Stimulated activated CD4-positive, alpha-beta T cell treated with anti-CD3 and anti-CD28 coated beads, Interleukin-12 subunit alpha, Interleukin-12 subunit beta, amount 100 ng/mL, for 4 hours (primary cell): ENCODE data around the gene LLGL1.
A peak's percentile ranks its signal among the peaks of the same experiment; 100 is the strongest.
"Not testable (repeated sequence)": the region's sequence is repeated elsewhere in the genome, so short reads cannot be mapped to it uniquely, and the experiment has no call there.

Source experiments
- DNase-seq: peaks from one replicate; pipeline ENCODE4 v3.0.0-alpha.2; 2020

The LLGL1 gene

GRCh38 chr17:18194804-18195203, 30.6 kb upstream of the LLGL1 start:
- DNase-seq: no peak

- DNase-seq: no peak
Measured at GRCh38 chr17:18195246-18195645, 30.2 kb upstream of the LLGL1 start.

- DNase-seq: no peak
Measured at GRCh38 chr17:18197535-18198194, 27.8 kb upstream of the LLGL1 start.

GRCh38 chr17:18198530-18198929, 26.9 kb upstream of the LLGL1 start:
- DNase-seq: no peak

- no peak for DNase-seq
Measured at GRCh38 chr17:18201108-18201507, 24.3 kb upstream of the LLGL1 start.

- no peak for DNase-seq
Measured at GRCh38 chr17:18203308-18203707, 22.1 kb upstream of the LLGL1 start.

GRCh38 chr17:18205861-18206260, 19.6 kb upstream of the LLGL1 start:
- DNase-seq: no peak

- DNase-seq: no peak
Measured at GRCh38 chr17:18206962-18207361, 18.5 kb upstream of the LLGL1 start.

- no peak for DNase-seq
Measured at GRCh38 chr17:18208092-18208491, 17.3 kb upstream of the LLGL1 start.

- no peak for DNase-seq
Measured at GRCh38 chr17:18213666-18214270, 11.7 kb upstream of the LLGL1 start.

- not testable (repeated sequence) for DNase-seq
Measured at GRCh38 chr17:18216906-18217305, 8.5 kb upstream of the LLGL1 start.

- DNase-seq: peak; percentile 69
Measured at GRCh38 chr17:18217412-18218015, 7.9 kb upstream of the LLGL1 start.

- DNase-seq: no peak
Measured at GRCh38 chr17:18218756-18219415, 6.5 kb upstream of the LLGL1 start.

GRCh38 chr17:18224053-18224386, 1.4 kb upstream of the LLGL1 start:
- no peak for DNase-seq

GRCh38 chr17:18224387-18225120, 881 bp upstream of the LLGL1 start:
- no peak for DNase-seq

- DNase-seq: no peak
Measured at GRCh38 chr17:18225642-18226283, 328 bp downstream of the LLGL1 start.

- DNase-seq: no peak
Measured at GRCh38 chr17:18226284-18226945, 980 bp downstream of the LLGL1 start.

- DNase-seq: no peak
Measured at GRCh38 chr17:18227635-18228034, 2.2 kb downstream of the LLGL1 start.

- DNase-seq: no peak
Measured at GRCh38 chr17:18228176-18228682, 2.8 kb downstream of the LLGL1 start.

GRCh38 chr17:18229254-18229653, 3.8 kb downstream of the LLGL1 start:
- no peak for DNase-seq

- DNase-seq: no peak
Measured at GRCh38 chr17:18229771-18230170, 4.3 kb downstream of the LLGL1 start.
